HG03135 (cell line): ENCODE measurements around the gene CUX1.
"Not testable (repeated sequence)": the region's sequence is repeated elsewhere in the genome, so short reads cannot be mapped to it uniquely, and the experiment has no call there.

Source experiments
- ATAC-seq: cut with Tn5 transposase; IDR thresholded peaks from one replicate; pipeline ENCODE4 v1.9.1; 2021; ENCODE audit warnings: mild to moderate bottlenecking, moderate library complexity; ENCODE audit not compliant: unreplicated experiment

The CUX1 gene

GRCh38 chr7:101817471-101818286 is at the start of gene CUX1:
Gene CUX1, plus strand, starts transcription at chr7:101817626. Its CDS starts 14 bp downstream, at chr7:101817640.
- ATAC-seq = no peak

- no peak for ATAC-seq
These were observed 49.1 kb upstream of the CUX1 start for GRCh38 chr7:101768280-101768679.

GRCh38 chr7:101770466-101770865 is 47.0 kb upstream of the CUX1 start:
- ATAC-seq = no peak

GRCh38 chr7:101772508-101773211 is 44.8 kb upstream of the CUX1 start:
- no peak for ATAC-seq

- ATAC-seq = no peak
These were observed 42.2 kb upstream of the CUX1 start for GRCh38 chr7:101775181-101775580.

GRCh38 chr7:101778026-101778580 is 39.3 kb upstream of the CUX1 start:
- no peak for ATAC-seq

GRCh38 chr7:101779267-101779666 is 38.2 kb upstream of the CUX1 start:
- ATAC-seq = no peak

- no peak for ATAC-seq
These were observed 37.1 kb upstream of the CUX1 start for GRCh38 chr7:101780281-101780680.

GRCh38 chr7:101781439-101781838 is 36.0 kb upstream of the CUX1 start:
- ATAC-seq = no peak

GRCh38 chr7:101782476-101782875 is 35.0 kb upstream of the CUX1 start:
- ATAC-seq = no peak

GRCh38 chr7:101782896-101783295 is 34.5 kb upstream of the CUX1 start:
- no peak for ATAC-seq

GRCh38 chr7:101783381-101784181 is 33.8 kb upstream of the CUX1 start:
- ATAC-seq = no peak

GRCh38 chr7:101784292-101785127 is 32.9 kb upstream of the CUX1 start:
- no peak for ATAC-seq

GRCh38 chr7:101787864-101788263 is 29.6 kb upstream of the CUX1 start:
- no peak for ATAC-seq

- no peak for ATAC-seq
These were observed 28.9 kb upstream of the CUX1 start for GRCh38 chr7:101788517-101788916.

GRCh38 chr7:101790566-101791293 is 26.7 kb upstream of the CUX1 start:
- no peak for ATAC-seq

GRCh38 chr7:101792051-101792681 is 25.3 kb upstream of the CUX1 start:
- no peak for ATAC-seq

GRCh38 chr7:101792682-101793071 is 24.7 kb upstream of the CUX1 start:
- ATAC-seq = not testable (repeated sequence)

GRCh38 chr7:101795461-101795860 is 22.0 kb upstream of the CUX1 start:
- no peak for ATAC-seq
